KOPT-K1 (cell line): Measurements from ENCODE around the gene RSAD2.
"Not testable (repeated sequence)": the region's sequence is repeated elsewhere in the genome, so short reads cannot be mapped to it uniquely, and the experiment has no call there.

Experiments
- H3K27ac ChIP-seq: fragments of 200-600 bp; sonication (generic); 2 replicates; pipeline ENCODE4 v1.5.1; 2016; ENCODE audit warnings: antibody characterized with exemption, mild to moderate bottlenecking, low read depth, low read length; ENCODE audit not compliant: poor library complexity, severe bottlenecking
- H3K36me3 ChIP-seq: fragments of 200-600 bp; sonication (generic); 2 replicates; pipeline ENCODE4 v1.5.1; 2017; ENCODE audit warnings: antibody characterized with exemption, mild to moderate bottlenecking, low read length, moderate library complexity; ENCODE audit not compliant: insufficient read depth
- H3K9me3 ChIP-seq: fragments of 200-600 bp; sonication (generic); 2 replicates; pipeline ENCODE4 v1.5.1; 2017; ENCODE audit warnings: antibody characterized with exemption, low read length, mild to moderate bottlenecking; ENCODE audit not compliant: insufficient read depth, poor library complexity, severe bottlenecking

RSAD2 gene

GRCh38 chr2:6854416-6854815 is 23.2 kb upstream of the RSAD2 start:
- Histone ChIP-seq H3K36me3 (peaks cover 93% of the 10 kb centered on the region), H3K27ac (no peak overlapping the region), H3K9me3 (peaks cover 13% of the 10 kb centered on the region)

- H3K9me3 ChIP-seq = peaks cover 26% of the 10 kb centered on the region
- H3K36me3 ChIP-seq = peaks cover 93% of the 10 kb centered on the region
- H3K27ac ChIP-seq = peak overlapping the region; percentile 8
These were observed 21.6 kb upstream of the RSAD2 start for GRCh38 chr2:6855860-6856547.

- peaks cover 93% of the 10 kb centered on the region for H3K36me3 ChIP-seq
- H3K9me3 ChIP-seq = peaks cover 30% of the 10 kb centered on the region
- H3K27ac ChIP-seq = peak overlapping the region; percentile 9
These were observed 21.0 kb upstream of the RSAD2 start for GRCh38 chr2:6856548-6856920.

- Histone ChIP-seq H3K36me3 (peaks cover 97% of the 10 kb centered on the region), H3K9me3 (peaks cover 34% of the 10 kb centered on the region)
- H3K27ac ChIP-seq = not testable (repeated sequence)
These were observed 19.0 kb upstream of the RSAD2 start for GRCh38 chr2:6858466-6859027.

- no peak overlapping the region for H3K27ac ChIP-seq
- peaks cover 86% of the 10 kb centered on the region for H3K36me3 ChIP-seq
- H3K9me3 ChIP-seq = peaks cover 34% of the 10 kb centered on the region
These were observed 17.3 kb upstream of the RSAD2 start for GRCh38 chr2:6860296-6860695.

GRCh38 chr2:6863792-6864191 is 13.8 kb upstream of the RSAD2 start:
- Histone ChIP-seq H3K9me3 (peaks cover 30% of the 10 kb centered on the region), H3K27ac (peak overlapping the region; percentile 91), H3K36me3 (peaks cover 52% of the 10 kb centered on the region)

- Histone ChIP-seq H3K27ac (peak overlapping the region; percentile 91), H3K36me3 (peaks cover 47% of the 10 kb centered on the region)
These were observed 13.3 kb upstream of the RSAD2 start for GRCh38 chr2:6864231-6864754.

GRCh38 chr2:6864923-6865345 is 12.6 kb upstream of the RSAD2 start:
- peak overlapping the region; percentile 91 for H3K27ac ChIP-seq

More at GRCh38 chr2:6864231-6864754, 13.3 kb upstream of the RSAD2 start:
- peaks cover 25% of the 10 kb centered on the region for H3K9me3 ChIP-seq

GRCh38 chr2:6865346-6866274 is 12.0 kb upstream of the RSAD2 start, which contains the start of gene CMPK2:
TSS of gene CMPK2 (minus strand) at chr2:6865907. CDS start at chr2:6865696, 211 bp downstream.
- peak within 1 kb of the TSS; percentile 91 for H3K27ac ChIP-seq
- H3K36me3 ChIP-seq = peaks cover 34% of the 10 kb centered on the region
- H3K9me3 ChIP-seq = peaks cover 11% of the 10 kb centered on the region

More at GRCh38 chr2:6864923-6865345, 12.6 kb upstream of the RSAD2 start:
- Histone ChIP-seq H3K36me3 (peaks cover 40% of the 10 kb centered on the region), H3K9me3 (peaks cover 18% of the 10 kb centered on the region)

- Histone ChIP-seq H3K27ac (peak overlapping the region; percentile 91), H3K36me3 (peaks cover 27% of the 10 kb centered on the region), H3K9me3 (peaks cover 5% of the 10 kb centered on the region)
These were observed 11.3 kb upstream of the RSAD2 start for GRCh38 chr2:6866275-6866671.

GRCh38 chr2:6866982-6867381 is 10.6 kb upstream of the RSAD2 start:
- Histone ChIP-seq H3K9me3 (peaks cover 4% of the 10 kb centered on the region), H3K36me3 (peaks cover 20% of the 10 kb centered on the region), H3K27ac (peak overlapping the region; percentile 91)

- H3K27ac ChIP-seq = peak overlapping the region; percentile 55
- peaks cover 9% of the 10 kb centered on the region for H3K9me3 ChIP-seq
- no peaks in the 10 kb centered on the region for H3K36me3 ChIP-seq
These were observed 5.2 kb upstream of the RSAD2 start for GRCh38 chr2:6872394-6872793.

- H3K36me3 ChIP-seq = no peaks in the 10 kb centered on the region
These were observed 3.5 kb upstream of the RSAD2 start for GRCh38 chr2:6874032-6874431.

GRCh38 chr2:6876309-6876708 is 1.3 kb upstream of the RSAD2 start:
- H3K9me3 ChIP-seq = peaks cover 9% of the 10 kb centered on the region
- H3K36me3 ChIP-seq = no peaks in the 10 kb centered on the region
- peak overlapping the region; percentile 95 for H3K27ac ChIP-seq

More at GRCh38 chr2:6874032-6874431, 3.5 kb upstream of the RSAD2 start:
- Histone ChIP-seq H3K27ac (no peak overlapping the region), H3K9me3 (peaks cover 9% of the 10 kb centered on the region)

GRCh38 chr2:6878549-6878948 is 972 bp downstream of the RSAD2 start:
- peak overlapping the region; percentile 95 for H3K27ac ChIP-seq
- peaks cover 9% of the 10 kb centered on the region for H3K9me3 ChIP-seq
- H3K36me3 ChIP-seq = peaks cover 3% of the 10 kb centered on the region
